HCT116 (cell line): ENCODE results near the gene SRGAP1. TPM values are rescaled to one million over a fixed set of nuclear protein-coding genes. Genes with fewer than 3 reads are reported as not detected.

Experiments used
- CBX3 ChIP-seq: IDR thresholded peaks from 2 replicates; pipeline ENCODE4 v1.6.1; 2012; ENCODE audit warnings: low read depth
- EZH2 ChIP-seq: fragments of 200-600 bp; sonication (generic); IDR thresholded peaks from 2 replicates; pipeline ENCODE4 v1.6.1; 2017; ENCODE audit warnings: antibody characterized with exemption, mixed run types
- JUND ChIP-seq: IDR thresholded peaks from 2 replicates; pipeline ENCODE4 v1.6.1; 2012
- POLR2A ChIP-seq: IDR thresholded peaks from 2 replicates; pipeline ENCODE4 v1.7.0; 2011; ENCODE audit warnings: borderline replicate concordance; ENCODE audit not compliant: insufficient read depth, insufficient read length; ENCODE audit errors: extremely low read depth
- RAD21 ChIP-seq: IDR thresholded peaks from 2 replicates; pipeline ENCODE4 v1.6.1; 2012; ENCODE audit warnings: low read depth, mild to moderate bottlenecking
- SP1 ChIP-seq: IDR thresholded peaks from 2 replicates; pipeline ENCODE4 v1.6.1; 2012; ENCODE audit warnings: low read depth
- ZNF274 ChIP-seq: fragments of 200-500 bp; sonication (Bioruptor generic); IDR thresholded peaks from 2 replicates; pipeline ENCODE4 v1.6.1; 2014; ENCODE audit warnings: mild to moderate bottlenecking, low read depth, low read length, inconsistent platforms
- total RNA-seq: library from RNA; stranded (reverse); gene quantifications from one replicate; pipeline ENCODE4 v1.2.1, GENCODE V29; 2021; ENCODE audit not compliant: unreplicated experiment
- TF ChIP-seq, protein P1 (sequence below): IDR thresholded peaks from 2 replicates; pipeline ENCODE4 v1.6.1; 2011; ENCODE audit warnings: mild to moderate bottlenecking, low read length, moderate library complexity; ENCODE audit not compliant: insufficient replicate concordance; ENCODE audit errors: extremely low read depth
- TF ChIP-seq, protein P2 (sequence below): IDR thresholded peaks from 2 replicates; pipeline ENCODE4 v1.6.1; 2012; ENCODE audit warnings: low read depth

Gene SRGAP1
- total RNA-seq, 1 experiment from 2014 or later = 16.6 TPM

DNA sequence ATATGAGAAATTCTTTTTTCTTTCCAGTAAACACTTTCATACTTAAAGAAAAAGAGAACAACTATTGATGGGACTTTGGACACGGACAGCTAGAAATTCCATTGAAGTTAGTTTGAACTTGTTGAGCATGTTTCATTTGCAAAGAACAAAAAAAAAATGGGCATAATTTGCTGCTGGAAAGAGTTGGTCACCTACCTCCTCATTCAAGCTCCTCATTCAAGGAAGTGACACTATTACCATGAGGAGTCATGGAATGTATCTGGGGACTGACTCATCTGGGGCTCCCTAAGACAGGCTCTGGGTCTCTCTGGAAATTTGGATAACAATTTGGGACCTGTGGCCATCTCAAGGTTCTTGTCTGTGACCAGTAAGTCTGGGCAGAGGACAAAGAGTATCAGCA is 327.2 kb downstream of the SRGAP1 start (continued):
- TF ChIP-seq, protein P1, sequence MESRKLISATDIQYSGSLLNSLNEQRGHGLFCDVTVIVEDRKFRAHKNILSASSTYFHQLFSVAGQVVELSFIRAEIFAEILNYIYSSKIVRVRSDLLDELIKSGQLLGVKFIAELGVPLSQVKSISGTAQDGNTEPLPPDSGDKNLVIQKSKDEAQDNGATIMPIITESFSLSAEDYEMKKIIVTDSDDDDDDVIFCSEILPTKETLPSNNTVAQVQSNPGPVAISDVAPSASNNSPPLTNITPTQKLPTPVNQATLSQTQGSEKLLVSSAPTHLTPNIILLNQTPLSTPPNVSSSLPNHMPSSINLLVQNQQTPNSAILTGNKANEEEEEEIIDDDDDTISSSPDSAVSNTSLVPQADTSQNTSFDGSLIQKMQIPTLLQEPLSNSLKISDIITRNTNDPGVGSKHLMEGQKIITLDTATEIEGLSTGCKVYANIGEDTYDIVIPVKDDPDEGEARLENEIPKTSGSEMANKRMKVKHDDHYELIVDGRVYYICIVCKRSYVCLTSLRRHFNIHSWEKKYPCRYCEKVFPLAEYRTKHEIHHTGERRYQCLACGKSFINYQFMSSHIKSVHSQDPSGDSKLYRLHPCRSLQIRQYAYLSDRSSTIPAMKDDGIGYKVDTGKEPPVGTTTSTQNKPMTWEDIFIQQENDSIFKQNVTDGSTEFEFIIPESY = no peak
- TF ChIP-seq JUND (peak; percentile 94), RAD21 (0 out of 2 replicates have a peak, but pooled peaks have one; percentile 12), ZNF274 (no peak), POLR2A (no peak), EZH2 (no peak), SP1 (peak; percentile 84), CBX3 (peak; percentile 81; the same call in 1 of the 2 replicates)
- TF ChIP-seq, protein P2, sequence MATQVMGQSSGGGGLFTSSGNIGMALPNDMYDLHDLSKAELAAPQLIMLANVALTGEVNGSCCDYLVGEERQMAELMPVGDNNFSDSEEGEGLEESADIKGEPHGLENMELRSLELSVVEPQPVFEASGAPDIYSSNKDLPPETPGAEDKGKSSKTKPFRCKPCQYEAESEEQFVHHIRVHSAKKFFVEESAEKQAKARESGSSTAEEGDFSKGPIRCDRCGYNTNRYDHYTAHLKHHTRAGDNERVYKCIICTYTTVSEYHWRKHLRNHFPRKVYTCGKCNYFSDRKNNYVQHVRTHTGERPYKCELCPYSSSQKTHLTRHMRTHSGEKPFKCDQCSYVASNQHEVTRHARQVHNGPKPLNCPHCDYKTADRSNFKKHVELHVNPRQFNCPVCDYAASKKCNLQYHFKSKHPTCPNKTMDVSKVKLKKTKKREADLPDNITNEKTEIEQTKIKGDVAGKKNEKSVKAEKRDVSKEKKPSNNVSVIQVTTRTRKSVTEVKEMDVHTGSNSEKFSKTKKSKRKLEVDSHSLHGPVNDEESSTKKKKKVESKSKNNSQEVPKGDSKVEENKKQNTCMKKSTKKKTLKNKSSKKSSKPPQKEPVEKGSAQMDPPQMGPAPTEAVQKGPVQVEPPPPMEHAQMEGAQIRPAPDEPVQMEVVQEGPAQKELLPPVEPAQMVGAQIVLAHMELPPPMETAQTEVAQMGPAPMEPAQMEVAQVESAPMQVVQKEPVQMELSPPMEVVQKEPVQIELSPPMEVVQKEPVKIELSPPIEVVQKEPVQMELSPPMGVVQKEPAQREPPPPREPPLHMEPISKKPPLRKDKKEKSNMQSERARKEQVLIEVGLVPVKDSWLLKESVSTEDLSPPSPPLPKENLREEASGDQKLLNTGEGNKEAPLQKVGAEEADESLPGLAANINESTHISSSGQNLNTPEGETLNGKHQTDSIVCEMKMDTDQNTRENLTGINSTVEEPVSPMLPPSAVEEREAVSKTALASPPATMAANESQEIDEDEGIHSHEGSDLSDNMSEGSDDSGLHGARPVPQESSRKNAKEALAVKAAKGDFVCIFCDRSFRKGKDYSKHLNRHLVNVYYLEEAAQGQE = no peak
- TF ChIP-seq, all 23 proteins: peak for 12
